ENCODE results near the gene COL4A3. TPM values are rescaled to one million over a fixed set of nuclear protein-coding genes. Genes with fewer than 3 reads are reported as not detected.

COL4A3 gene
- total and polyA plus RNA-seq, 12 donors, result 0.22 to 53.6 (median 19.6) TPM

GRCh38 chr2:227127201-227127600 is 37.2 kb upstream of the COL4A3 start:
- H3K27me3 ChIP-seq, result no peaks in the 10 kb centered on the region
- H3K4me1 ChIP-seq (replicated peaks in 1 of 2), result peaks cover 0 to under 1% of the 10 kb centered on the region in 2 donors
- TF ChIP-seq CTCF (IDR thresholded peaks at IDR 0.05), result no peak
- TF ChIP-seq POLR2A (IDR thresholded peaks at IDR 0.05), result no peak
- no peak overlapping the region for H3K4me3 ChIP-seq
- intact Hi-C loops (cut with DNase I), result no loop called here
- no peak for DNase-seq
- WGBS, 4 donors, result 56 to 63% (median 60%) methylated on average over 8 of the region's 8 CpGs
- no peaks in the 10 kb centered on the region for H3K9me3 ChIP-seq (replicated peaks in 1 of 3)
- H3K27ac ChIP-seq, result no peak overlapping the region
- no peaks in the 10 kb centered on the region for H3K36me3 ChIP-seq (replicated peaks in 1 of 2)

GRCh38 chr2:227130636-227131035 is 33.8 kb upstream of the COL4A3 start:
- H3K27ac ChIP-seq, result no peak overlapping the region
- TF ChIP-seq POLR2A (IDR thresholded peaks at IDR 0.05) (no peak), CTCF (IDR thresholded peaks at IDR 0.05) (no peak)
- intact Hi-C loops (cut with DNase I), result loop anchor here in 1 of 2 donors (5.0 kb wide), 1 partner anchor 107 kb away; no protein-coding TSS in a partner anchor
- H3K36me3 ChIP-seq (replicated peaks in 1 of 2), result no peaks in the 10 kb centered on the region
- peaks cover 0 to 17% of the 10 kb centered on the region in 2 donors for H3K4me1 ChIP-seq (replicated peaks in 1 of 2)
- 81 to 91% (median 88%) methylated on average over 8 of the region's 8 CpGs for WGBS, 4 donors
- H3K9me3 ChIP-seq (replicated peaks in 1 of 3), result no peaks in the 10 kb centered on the region
- no peaks in the 10 kb centered on the region for H3K27me3 ChIP-seq
- no peak for DNase-seq
- H3K4me3 ChIP-seq, result no peak overlapping the region

- intact Hi-C loops (cut with DNase I), result loop anchor here in 1 of 2 donors (5.0 kb wide), 1 partner anchor 104 kb away; no protein-coding TSS in a partner anchor
- no peaks in the 10 kb centered on the region for H3K9me3 ChIP-seq (replicated peaks in 1 of 3)
- peaks cover 0 to 17% of the 10 kb centered on the region in 2 donors for H3K4me1 ChIP-seq (replicated peaks in 1 of 2)
- TF ChIP-seq CTCF (IDR thresholded peaks at IDR 0.05) (no peak), POLR2A (IDR thresholded peaks at IDR 0.05) (no peak)
- no peaks in the 10 kb centered on the region for H3K27me3 ChIP-seq
- no peaks in the 10 kb centered on the region for H3K36me3 ChIP-seq (replicated peaks in 1 of 2)
- no peak overlapping the region for H3K4me3 ChIP-seq
- peak overlapping the region in 1 of 5 donors; percentile 27 for H3K27ac ChIP-seq
- peak in 3 of 7 donors; percentile 26 to 36 (median 31) for DNase-seq
- 68 to 74% (median 72%) methylated on average over 4 of the region's 4 CpGs for WGBS, 4 donors
Observed at GRCh38 chr2:227132986-227133385, 31.4 kb upstream of the COL4A3 start.

GRCh38 chr2:227134591-227134990 is 29.8 kb upstream of the COL4A3 start:
- WGBS, 4 donors, result 51 to 66% (median 53%) methylated on average over 5 of the region's 5 CpGs
- Histone ChIP-seq H3K27ac (peak overlapping the region in 3 of 5 donors; percentile 7 to 56 (median 51)), H3K27me3 (no peaks in the 10 kb centered on the region), H3K4me3 (no peak overlapping the region), H3K36me3 (replicated peaks in 1 of 2) (no peaks in the 10 kb centered on the region), H3K4me1 (replicated peaks in 1 of 2) (peaks cover 0 to 17% of the 10 kb centered on the region in 2 donors), H3K9me3 (replicated peaks in 1 of 3) (no peaks in the 10 kb centered on the region)
- DNase-seq, result no peak
- intact Hi-C loops (cut with DNase I), result loop anchor here in 1 of 2 donors (5.0 kb wide), 1 partner anchor 103 kb away; no protein-coding TSS in a partner anchor
- no peak for TF ChIP-seq CTCF (IDR thresholded peaks at IDR 0.05)
- no peak for TF ChIP-seq POLR2A (IDR thresholded peaks at IDR 0.05)

Measured in adrenal gland (tissue), 12 donors.